ENCODE results near the gene SMAD6. TPM values are rescaled to one million over a fixed set of nuclear protein-coding genes. Genes with fewer than 3 reads are reported as not detected.

Gene SMAD6
- total RNA-seq, 1 experiment from 2014 or later, result 8.9 TPM

DNA sequence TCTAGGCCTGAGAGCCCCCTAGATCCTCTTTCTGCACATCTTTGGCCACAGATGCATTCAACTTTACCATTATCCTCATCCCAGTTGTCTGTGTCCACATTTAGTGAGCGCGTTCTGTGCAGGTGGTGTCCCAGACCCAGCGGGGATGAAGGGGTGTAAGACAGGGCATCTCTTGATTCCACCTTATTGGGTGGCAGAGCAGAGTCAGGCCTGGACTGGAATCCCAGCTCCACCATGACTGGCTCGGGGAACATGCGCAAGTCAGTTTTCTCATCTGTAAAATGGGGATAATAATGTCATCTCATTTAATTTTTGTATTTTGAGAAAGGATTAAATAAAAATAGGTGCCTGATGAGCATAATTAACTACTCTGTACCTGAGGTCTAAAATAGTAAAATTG lies 7.8 kb downstream of the SMAD6 start:
- intact Hi-C loops (cut with micrococcal nuclease; ENCODE audit: unreplicated experiment), result no loop called here
- no peak overlapping the region for H3K4me3 Mint-ChIP-seq (ENCODE audit: unreplicated experiment)
- H3K27me3 ChIP-seq (replicated peaks; ENCODE audit: control insufficient read depth, insufficient read depth, low read length), result no peaks in the 10 kb centered on the region
- H3K27ac Mint-ChIP-seq (ENCODE audit: unreplicated experiment), result no peak overlapping the region
- no peak overlapping the region for H3K4me3 ChIP-seq (ENCODE audit: low read depth, low read length)
- ChIA-PET POLR2A (no interaction called here), CTCF (no interaction called here)
- no peaks in the 10 kb centered on the region for H3K9me3 ChIP-seq
- H3K4me1 Mint-ChIP-seq (ENCODE audit: low read depth, unreplicated experiment), result peaks cover 9% of the 10 kb centered on the region
- H3K4me1 ChIP-seq, result peaks cover 12% of the 10 kb centered on the region; the same call in 1 of the 2 replicates
- no TSS peak for BruUV-seq (replicated peaks)
- no peaks in the 10 kb centered on the region for H3K36me3 ChIP-seq (ENCODE audit: control insufficient read depth, insufficient read depth, low read length)
- no peak for DNase-seq
- H3K36me3 Mint-ChIP-seq (ENCODE audit: insufficient read depth, unreplicated experiment), result peaks cover 4% of the 10 kb centered on the region
- H3K27me3 Mint-ChIP-seq (ENCODE audit: insufficient read depth, unreplicated experiment), result no peaks in the 10 kb centered on the region
- H3K9me3 Mint-ChIP-seq (ENCODE audit: unreplicated experiment), result no peaks in the 10 kb centered on the region
- TF ChIP-seq, protein P1, sequence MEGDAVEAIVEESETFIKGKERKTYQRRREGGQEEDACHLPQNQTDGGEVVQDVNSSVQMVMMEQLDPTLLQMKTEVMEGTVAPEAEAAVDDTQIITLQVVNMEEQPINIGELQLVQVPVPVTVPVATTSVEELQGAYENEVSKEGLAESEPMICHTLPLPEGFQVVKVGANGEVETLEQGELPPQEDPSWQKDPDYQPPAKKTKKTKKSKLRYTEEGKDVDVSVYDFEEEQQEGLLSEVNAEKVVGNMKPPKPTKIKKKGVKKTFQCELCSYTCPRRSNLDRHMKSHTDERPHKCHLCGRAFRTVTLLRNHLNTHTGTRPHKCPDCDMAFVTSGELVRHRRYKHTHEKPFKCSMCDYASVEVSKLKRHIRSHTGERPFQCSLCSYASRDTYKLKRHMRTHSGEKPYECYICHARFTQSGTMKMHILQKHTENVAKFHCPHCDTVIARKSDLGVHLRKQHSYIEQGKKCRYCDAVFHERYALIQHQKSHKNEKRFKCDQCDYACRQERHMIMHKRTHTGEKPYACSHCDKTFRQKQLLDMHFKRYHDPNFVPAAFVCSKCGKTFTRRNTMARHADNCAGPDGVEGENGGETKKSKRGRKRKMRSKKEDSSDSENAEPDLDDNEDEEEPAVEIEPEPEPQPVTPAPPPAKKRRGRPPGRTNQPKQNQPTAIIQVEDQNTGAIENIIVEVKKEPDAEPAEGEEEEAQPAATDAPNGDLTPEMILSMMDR (IDR thresholded peaks at IDR 0.05; ENCODE audit: insufficient read depth in 1 of 2, low read depth in 1 of 2, low read length in 1 of 2, severe bottlenecking in 1 of 2, unreplicated experiment in 1 of 2), result no peak

GRCh38 chr15:66711260-66711659 lies 9.2 kb downstream of the SMAD6 start:
- no peak overlapping the region for H3K4me3 Mint-ChIP-seq (ENCODE audit: unreplicated experiment)
- no TSS peak for BruUV-seq (replicated peaks)

GRCh38 chr15:66711862-66712261 lies 9.8 kb downstream of the SMAD6 start:
- Mint-ChIP-seq H3K36me3 (ENCODE audit: insufficient read depth, unreplicated experiment) (peaks cover under 1% of the 10 kb centered on the region), H3K27ac (ENCODE audit: unreplicated experiment) (no peak overlapping the region), H3K9me3 (ENCODE audit: unreplicated experiment) (no peaks in the 10 kb centered on the region), H3K4me3 (ENCODE audit: unreplicated experiment) (no peak overlapping the region), H3K27me3 (ENCODE audit: insufficient read depth, unreplicated experiment) (no peaks in the 10 kb centered on the region), H3K4me1 (ENCODE audit: low read depth, unreplicated experiment) (peaks cover 13% of the 10 kb centered on the region)
- ChIA-PET POLR2A (no interaction called here), CTCF (interaction anchor here (0.7 to 1.0 kb wide), 3 partner anchors 8 to 61 kb away, joined by 3 to 6 read pairs (median 4); no protein-coding TSS in a partner anchor)
- H3K27me3 ChIP-seq (replicated peaks; ENCODE audit: control insufficient read depth, insufficient read depth, low read length), result no peaks in the 10 kb centered on the region
- H3K36me3 ChIP-seq (ENCODE audit: control insufficient read depth, insufficient read depth, low read length), result no peaks in the 10 kb centered on the region
- TF ChIP-seq, protein P1 (IDR thresholded peaks at IDR 0.05; ENCODE audit: insufficient read depth in 1 of 2, low read depth in 1 of 2, low read length in 1 of 2, severe bottlenecking in 1 of 2, unreplicated experiment in 1 of 2), result no peak
- no TSS peak for BruUV-seq (replicated peaks)
- no peaks in the 10 kb centered on the region for H3K9me3 ChIP-seq
- intact Hi-C loops (cut with micrococcal nuclease; ENCODE audit: unreplicated experiment), result no loop called here
- peaks cover 16% of the 10 kb centered on the region for H3K4me1 ChIP-seq
- DNase-seq, result no peak
- H3K4me3 ChIP-seq (ENCODE audit: low read depth, low read length), result no peak overlapping the region

More at GRCh38 chr15:66711260-66711659, 9.2 kb downstream of the SMAD6 start:
- H3K36me3 ChIP-seq (ENCODE audit: control insufficient read depth, insufficient read depth, low read length), result no peaks in the 10 kb centered on the region
- no peaks in the 10 kb centered on the region for H3K9me3 ChIP-seq
- ChIA-PET POLR2A (no interaction called here), CTCF (interaction anchor here (0.7 kb wide), 1 partner anchor 8 kb away, joined by 3 read pairs; no protein-coding TSS in a partner anchor)
- no peak overlapping the region for H3K4me3 ChIP-seq (ENCODE audit: low read depth, low read length)
- Mint-ChIP-seq H3K4me1 (ENCODE audit: low read depth, unreplicated experiment) (peaks cover 13% of the 10 kb centered on the region), H3K36me3 (ENCODE audit: insufficient read depth, unreplicated experiment) (peaks cover 4% of the 10 kb centered on the region), H3K27ac (ENCODE audit: unreplicated experiment) (no peak overlapping the region), H3K9me3 (ENCODE audit: unreplicated experiment) (no peaks in the 10 kb centered on the region), H3K27me3 (ENCODE audit: insufficient read depth, unreplicated experiment) (no peaks in the 10 kb centered on the region)
- peaks cover 18% of the 10 kb centered on the region for H3K4me1 ChIP-seq
- DNase-seq, result no peak
- intact Hi-C loops (cut with micrococcal nuclease; ENCODE audit: unreplicated experiment), result no loop called here
- TF ChIP-seq, protein P1 (IDR thresholded peaks at IDR 0.05; ENCODE audit: insufficient read depth in 1 of 2, low read depth in 1 of 2, low read length in 1 of 2, severe bottlenecking in 1 of 2, unreplicated experiment in 1 of 2), result no peak
- H3K27me3 ChIP-seq (replicated peaks; ENCODE audit: control insufficient read depth, insufficient read depth, low read length), result no peaks in the 10 kb centered on the region

Measured in Caco-2 (cell line).